NCI-H69 (cell line): Measurements from ENCODE around the gene TRIO.

Source experiments
- DNase-seq: peaks from one replicate; lab custom pipeline; 2025; lab: John Stamatoyannopoulos, UW

TRIO gene

DNA sequence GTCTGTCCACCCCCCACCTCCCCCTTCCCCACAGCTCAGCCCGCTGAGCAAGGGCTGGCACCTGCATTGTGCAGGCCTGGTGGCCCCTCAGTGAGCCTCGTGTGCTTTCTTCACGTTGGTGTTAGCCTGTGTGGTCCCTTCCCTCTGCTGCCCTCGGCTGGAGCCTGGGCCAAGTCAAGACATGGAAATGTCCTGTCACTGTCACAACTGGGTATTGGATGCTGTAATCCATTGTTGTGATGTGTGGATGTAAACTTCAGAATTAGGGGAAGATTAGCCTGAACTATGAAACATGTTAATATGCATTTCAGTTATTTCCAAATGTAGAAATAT lies 103.9 kb downstream of the TRIO start:
- DNase-seq = peak; percentile 24

DNA sequence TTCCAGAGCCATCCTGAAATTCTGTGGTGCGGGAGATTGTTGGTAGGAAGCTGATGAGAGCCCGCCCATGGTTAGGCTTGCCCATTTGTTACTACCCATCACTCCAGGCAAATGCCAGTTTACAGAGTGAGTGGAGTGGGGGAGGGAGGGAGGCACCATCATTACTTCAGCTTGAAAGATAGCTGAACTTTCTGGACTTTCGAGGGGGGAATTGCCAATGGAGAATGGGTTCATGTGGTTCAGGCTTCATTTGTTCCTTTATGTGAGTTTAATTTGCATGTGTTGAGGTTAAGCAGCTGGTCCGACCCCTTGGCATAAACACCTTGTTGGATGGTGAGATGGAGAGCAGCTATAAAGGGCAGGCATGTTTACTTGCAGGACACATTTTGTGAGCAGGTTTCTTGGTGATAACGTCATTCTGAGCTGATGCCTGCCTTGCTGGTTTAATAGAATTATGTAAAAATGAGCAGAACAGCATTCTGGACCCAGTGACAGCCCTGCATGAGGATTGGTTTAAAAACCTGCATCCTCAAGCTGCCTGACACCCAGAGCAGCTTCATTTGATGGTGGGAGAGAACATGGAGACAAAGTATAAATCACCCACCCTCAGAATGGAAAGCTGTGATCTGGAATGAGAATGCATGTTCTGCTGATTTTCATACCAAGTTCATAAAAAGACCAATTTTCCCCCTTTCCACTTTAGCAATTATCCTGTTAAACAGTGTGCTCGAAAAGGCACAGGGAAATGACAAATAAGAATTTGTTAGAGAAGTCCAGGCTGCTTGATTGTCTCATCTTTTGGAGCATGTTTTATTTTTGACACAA lies 106.3 kb downstream of the TRIO start:
- peak; percentile 54 for DNase-seq

DNA sequence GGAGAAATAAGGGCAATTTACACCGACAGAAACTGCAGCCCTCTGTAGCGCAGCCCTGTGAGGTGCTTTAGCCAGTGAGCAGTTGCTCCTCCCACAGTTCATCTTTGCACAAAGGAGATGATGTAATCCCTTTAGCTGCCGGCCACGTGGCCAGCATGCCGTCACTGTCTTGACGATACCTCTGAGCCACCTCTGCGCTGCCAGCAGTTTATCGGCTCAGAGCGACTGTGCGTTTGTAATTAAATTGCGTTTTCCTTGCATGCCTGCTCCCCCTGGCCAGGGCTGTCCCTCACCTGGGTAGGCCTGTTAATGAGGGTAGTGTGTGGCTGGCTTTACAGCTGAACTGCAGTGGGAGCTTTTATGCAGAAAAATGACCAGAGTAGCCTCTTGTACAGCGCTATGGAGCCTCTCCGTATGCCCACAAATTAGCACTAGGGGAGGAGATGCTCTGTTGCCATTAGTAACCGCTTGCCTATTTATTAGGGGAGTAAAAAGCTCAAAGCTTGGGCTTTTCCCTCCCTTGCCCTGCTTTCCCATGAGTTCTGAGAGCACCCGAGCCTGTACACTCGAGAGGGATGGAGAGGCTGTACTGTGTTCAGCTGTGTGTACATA lies 107.0 kb downstream of the TRIO start:
- DNase-seq = peak; percentile 97

DNA sequence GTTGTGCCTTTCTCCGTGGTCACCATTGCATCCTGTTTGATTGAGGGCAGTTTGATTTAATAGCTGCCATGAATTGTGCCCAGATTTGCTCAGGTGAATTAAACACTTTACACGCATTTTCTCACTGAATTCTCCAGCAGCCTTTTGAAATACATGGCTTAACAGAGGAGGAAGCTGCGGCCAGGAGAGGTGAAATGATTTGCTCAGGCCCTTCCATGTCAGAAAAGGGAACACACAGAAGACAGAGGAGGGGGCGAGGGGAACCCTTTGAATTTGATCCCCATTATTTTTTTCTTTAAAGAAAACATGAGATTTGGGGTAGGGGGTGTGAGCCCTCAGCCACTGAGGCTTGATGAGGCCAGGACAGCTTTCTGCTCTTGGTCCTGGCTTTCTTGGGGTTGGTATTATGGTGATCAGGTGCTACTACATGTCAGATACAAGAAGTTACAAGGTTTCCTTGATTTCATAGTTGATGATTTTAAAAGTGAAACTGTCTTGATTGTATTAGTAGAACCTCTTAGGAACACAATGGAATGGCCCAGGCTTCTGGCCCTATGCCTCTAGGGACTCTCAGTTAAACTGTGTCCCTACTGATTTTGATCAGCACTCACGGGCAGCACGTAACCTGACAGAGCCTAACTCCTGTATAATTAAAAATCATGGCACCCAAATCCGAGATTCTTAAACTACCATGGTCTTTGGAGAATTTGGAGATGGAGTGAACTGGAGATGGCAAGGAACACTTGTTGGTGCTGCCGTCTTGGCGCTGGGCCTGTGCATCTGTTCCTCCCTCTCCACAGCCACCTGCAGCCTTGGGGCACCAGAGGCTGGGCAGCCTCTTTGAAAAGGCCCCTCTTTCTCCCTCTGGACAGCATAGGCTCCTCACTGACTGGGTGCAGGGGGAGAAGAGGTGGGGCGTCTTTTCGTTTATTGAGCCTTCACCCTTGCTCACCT lies 107.9 kb downstream of the TRIO start:
- peak; percentile 82 for DNase-seq

DNA sequence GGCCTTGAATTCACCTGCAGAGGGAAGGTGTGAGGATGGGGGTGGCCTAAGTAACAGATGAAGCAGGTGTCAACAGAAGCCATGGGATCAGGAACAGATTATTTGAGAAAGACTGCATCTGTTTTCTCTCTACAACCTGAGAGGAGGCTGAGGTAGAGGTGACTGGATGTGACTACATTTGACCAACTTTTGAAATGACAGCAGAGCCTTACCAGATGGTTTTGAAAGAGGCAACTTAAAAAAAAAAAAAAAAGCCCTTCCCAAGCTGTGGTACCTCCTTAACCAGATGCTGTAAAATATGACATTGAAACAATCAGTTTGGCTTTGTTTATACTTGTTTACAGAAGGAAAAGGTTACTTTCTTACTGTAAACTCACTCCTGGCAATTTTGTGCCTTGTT lies 108.6 kb downstream of the TRIO start:
- no peak for DNase-seq

DNA sequence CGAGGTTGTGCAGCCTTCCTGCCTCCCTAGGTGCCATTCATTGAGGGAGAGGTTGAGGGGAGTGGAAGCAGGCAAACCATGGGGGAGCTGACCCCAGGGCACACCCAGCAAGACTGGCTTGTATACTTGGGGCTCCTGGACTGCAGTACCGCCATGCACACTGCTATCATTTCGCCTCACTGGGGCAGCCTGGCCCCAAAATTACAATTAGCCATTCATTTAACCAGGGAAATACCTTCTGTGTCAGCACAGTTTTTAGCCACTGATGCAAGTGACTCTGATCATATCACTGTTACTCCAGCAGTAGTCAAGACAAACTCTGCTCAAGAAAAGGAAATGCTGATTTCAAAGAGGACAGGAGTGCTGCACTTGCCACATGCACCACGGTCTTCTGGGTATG lies 109.7 kb downstream of the TRIO start:
- DNase-seq = peak; percentile 58

DNA sequence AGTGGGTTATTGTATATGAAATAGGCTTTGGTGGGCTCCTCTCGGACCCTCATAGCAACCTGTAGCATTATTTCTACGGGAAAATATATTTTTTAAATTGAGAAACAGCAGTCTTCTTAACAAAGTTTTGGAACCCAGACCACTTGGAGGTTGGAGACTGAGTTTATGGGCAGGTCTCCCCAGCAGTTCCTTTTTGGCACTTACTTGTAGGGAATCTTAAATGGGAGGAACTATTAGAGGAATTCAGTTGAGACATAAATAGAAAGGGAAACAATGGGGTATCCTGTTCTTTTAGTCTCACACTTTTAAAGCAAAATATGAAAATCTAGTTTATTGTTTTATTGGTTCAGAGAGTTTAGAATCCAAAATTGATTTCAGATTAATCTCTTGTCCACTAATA lies 111.5 kb downstream of the TRIO start:
- no peak for DNase-seq

DNA sequence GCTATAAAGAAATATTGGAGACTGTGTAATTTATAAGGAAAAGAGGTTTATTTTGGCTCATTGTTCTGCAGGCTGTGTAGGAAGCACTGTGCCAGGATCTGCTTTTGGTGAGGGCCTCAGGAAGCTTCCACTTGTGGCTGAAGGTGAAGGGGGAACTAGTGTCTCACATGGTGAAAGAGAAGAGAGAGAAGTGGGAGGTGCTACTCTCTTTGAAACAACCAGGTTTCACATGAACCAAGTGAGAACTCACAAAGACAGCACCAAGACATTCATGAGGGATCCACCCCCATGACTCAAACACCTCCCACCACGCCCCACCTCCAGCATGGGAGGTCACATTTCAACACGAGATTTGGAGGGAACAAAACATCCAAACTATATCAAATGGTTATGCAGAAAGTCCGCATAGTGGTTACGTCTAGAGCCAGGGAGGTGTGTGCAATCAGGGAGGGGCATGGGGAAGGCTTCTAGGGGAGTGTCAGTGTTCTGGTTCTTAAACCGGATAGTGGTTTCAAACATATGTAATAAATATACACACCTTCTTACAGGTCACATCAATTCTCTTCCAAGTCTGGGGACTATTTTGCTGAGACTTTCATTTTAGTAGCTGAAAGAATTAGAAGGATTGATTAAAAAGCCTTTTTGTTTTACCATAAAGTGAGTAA lies 113.0 kb downstream of the TRIO start:
- peak; percentile 34 for DNase-seq

DNA sequence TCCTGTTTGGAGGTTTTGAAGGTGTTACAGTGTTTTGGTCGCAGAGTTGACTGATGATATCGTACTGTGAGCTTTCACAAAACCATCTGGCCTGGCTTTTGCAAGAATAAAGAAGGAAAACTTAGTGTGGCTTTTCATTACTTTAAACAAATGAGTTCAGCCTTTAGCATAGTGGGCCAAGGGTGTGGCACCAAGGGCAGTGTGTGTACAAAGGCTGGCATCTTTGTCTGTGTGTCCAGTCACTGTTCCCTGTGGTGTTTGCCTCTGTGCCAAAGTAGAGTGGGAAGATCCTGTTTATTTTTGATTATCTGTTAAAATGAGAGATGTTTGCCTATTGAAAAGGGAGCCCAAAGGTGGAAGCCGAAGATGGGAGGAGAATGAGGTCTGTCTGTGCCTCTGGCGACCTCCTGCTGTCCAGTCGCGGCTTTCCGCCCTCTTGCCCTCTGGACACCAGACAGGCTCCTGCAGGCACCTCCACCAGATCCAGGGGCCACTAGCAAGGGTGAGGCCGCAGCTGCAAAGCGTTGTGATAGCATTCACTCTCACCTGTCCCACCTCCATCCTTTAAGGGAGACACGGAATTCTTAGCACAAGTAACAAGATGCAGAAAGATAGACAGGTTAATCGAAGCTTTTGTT lies 113.7 kb downstream of the TRIO start:
- DNase-seq = peak; percentile 81

DNA sequence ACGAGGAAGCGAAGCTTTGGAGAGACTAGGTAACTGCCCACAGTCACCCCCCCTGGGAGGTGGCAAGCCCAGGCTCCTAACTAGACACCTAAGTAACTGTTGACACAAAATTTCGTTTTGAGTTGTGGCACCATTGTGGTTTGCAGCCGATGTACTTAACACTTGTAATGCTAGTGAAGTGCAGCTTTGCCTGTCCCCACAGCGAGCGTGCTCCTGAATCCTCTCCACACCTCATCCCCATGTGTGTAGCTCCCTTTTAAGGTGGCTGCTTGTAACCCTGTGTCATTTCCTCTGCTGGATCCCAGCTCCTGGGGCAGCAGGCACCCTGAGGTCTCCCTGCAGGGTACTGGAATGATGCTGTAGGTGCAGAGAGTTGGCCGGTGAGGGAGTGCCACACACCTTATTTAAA lies 114.9 kb downstream of the TRIO start:
- peak; percentile 64 for DNase-seq

DNA sequence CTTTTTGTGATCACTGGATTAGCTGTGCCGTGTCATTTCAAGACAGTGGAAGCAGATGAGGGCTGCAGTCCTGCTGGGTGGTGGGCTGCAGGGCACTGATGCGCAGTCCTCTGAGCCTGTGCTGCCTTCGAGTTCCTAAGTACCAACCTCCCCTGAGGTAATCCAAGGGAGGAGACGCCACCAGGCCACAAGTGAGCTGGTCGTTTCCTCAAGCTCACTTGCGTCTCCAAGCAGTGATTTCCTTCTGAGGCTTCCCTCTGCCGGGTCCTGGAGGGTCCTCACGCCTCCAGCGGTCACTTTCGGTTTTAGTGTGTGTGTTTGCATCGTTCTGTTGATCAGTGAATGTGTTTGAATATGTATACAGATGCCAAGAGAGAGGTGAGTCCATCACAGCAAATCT lies 115.7 kb downstream of the TRIO start:
- peak; percentile 54 for DNase-seq

DNA sequence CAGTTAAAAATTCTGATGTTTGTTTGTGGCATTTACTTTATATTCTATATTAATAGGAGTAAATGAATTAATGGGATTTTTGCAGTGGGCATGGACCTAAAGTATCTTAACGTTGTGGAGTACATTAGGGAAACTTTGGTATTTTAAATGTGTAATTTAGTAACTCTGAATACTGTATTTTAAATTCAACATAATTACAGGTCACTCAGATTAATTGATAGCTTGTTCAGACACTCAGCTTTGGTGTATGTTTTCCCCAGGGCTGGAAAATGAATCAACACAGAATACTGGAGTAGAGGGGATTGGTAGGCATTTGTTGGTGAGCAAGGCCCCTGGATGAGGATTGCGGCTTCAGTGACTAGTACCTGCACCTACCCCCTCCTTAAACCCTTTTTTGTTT lies 117.5 kb downstream of the TRIO start:
- DNase-seq = peak; percentile 81

DNA sequence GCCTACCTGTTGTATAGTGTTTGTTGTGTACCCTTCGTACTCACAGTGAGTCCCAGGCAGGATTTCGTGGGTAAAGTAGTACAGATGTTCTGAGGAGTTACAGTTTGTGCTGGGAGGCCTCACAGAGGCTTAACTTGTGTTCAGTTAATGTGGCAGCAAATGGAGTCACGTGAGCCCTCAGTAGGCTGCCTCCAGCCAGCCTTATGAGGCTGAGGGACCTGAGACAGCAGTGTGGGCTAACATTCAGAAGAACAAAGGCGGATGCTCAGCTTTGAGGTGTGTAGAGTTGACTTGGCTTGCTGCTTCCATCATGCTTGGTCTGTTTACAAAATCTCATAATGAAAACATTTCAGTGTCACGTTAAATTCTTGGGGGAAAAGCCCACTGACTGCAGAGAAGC lies 118.1 kb downstream of the TRIO start:
- DNase-seq = peak; percentile 64

DNA sequence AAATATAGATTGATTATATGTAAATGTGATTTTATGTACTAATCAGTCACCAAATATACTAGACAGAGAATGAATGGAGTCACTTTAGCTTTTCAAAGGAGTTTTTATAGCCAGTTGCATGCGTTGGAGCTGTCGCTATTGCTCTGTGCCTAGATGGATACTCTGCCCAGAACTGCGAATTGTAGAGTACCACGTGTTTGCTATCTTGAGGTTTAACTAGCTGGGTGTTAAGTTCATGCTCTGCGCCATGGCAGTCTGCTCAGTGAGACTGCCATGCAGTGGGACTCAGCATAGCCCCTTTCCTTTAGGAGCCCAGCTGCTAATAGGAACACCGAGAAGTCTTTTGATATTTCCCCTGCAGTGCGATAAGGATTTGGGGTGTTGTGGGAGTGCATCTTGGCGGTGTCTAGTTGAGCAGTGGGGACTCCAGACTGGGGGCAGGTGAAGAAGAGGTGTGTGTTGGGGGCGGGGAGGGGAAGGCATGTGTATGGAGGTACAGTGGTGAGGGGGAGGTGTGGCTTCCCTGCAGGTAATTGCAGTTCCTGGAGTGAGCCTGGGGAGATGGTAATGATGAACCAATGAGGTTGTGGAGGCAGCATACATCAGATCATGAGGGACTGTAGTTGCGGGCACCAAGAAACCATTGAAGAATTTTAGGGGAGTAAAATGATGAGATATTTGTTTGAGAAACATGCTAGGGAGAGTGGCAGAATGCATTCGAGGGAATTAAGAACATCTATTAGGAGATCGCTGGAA lies 118.9 kb downstream of the TRIO start:
- peak; percentile 81 for DNase-seq

DNA sequence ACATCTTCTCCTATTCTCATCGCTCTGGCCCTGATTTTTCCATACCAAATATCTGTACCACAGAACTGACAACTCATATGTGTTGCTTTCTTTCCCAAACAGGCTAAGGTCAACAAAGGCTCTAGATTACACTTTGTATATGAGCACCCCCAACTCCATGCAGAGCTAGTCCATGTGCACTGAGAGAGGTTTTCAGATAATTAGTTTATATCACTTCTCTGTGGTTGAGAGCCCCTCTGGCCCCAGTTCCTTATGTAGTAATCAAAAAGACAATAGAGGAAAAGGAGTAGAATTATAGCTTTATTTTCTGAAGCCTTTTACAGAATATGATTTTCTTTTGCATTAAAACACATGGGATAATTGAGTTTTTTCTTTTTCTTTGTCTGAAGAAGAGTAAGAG lies 120.0 kb downstream of the TRIO start:
- DNase-seq = peak; percentile 45

DNA sequence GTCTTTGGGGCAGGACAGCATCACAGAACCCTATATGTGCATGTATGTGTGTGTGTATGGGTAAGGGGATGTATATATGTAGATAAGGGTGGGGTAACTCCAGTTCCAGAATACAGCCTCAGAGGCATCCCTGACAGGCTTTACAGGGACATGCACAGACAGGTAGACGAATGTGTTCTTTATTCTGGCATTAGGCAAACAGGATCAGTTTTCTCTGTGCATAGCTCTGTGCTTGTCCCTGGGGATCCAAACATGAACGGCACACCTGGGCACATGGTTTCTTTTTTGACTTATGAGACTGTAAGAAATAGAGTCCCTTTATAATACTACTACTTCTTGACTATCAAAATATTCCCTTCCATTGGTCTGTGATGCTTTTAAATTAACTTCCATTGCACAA lies 120.6 kb downstream of the TRIO start:
- peak; percentile 97 for DNase-seq

DNA sequence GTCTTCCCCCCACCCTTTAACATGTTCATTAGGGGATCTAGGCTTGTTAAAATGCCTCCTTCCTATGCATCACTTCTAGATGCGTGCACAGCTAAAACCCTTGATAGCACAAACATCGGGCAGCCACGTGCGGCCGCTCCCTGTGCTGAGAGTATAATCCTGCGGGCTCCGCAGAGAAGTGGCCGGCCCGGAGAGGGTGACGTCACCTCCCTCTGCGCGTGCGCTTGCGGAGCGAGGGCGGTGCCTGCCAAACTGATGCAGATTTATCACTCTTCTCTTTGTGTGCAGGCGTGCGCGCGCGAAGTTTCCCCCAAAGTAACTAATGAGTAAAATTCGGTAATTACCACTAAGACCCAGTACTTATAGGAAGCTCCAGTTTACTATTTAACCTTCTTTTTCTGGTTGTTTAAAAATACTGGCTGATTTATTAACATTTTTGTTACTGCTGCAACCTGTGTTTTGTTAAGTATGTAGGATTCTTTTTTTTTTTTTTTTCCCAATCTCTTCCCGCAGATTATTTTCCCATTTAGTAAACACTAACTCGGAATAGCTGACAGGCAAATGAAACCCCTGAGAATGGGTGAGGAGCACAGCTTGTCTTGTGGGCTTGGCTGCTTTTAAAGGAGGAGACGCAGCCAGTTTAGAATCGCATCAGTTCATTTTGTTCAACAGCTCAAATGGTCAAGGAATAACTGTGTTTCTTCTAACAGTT lies 121.6 kb downstream of the TRIO start:
- DNase-seq = peak; percentile 99

DNA sequence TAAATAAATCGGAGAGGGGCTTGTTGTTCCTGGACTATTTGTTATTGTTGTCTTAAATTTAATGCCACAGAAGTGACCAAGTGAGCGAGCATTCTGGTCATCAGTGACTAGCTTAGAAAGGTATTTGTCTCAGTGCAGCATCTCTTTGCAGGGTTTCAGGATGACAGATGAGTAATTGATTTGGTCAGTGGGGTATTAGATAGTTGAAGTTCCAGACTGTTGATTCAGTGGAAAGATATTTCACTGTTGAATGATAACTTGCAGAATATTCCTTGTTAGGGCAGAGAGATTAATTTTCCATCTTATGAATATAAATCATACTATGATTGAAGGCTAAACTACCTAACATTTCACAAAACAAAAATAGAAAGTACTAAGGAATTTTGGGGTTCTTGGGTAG lies 122.4 kb downstream of the TRIO start:
- peak; percentile 31 for DNase-seq

DNA sequence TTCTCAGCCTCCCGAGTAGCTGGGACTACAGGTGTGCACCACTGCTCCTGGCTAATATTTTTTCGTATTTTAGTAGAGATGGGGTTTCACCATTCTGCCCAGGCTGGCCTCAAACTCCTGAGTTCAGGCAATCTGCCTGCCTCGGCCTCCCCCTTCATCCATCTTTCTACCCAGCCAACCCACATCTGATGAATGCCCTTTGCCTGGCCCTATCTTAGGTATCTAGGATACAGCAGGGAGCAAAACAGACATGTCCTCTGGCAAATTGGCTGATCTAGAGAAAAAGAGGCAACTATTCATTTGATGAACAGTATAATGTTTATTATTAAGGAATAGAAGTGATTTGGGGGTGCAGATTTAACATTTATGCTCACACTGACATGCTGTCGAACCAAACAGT lies 123.0 kb downstream of the TRIO start:
- peak; percentile 45 for DNase-seq

DNA sequence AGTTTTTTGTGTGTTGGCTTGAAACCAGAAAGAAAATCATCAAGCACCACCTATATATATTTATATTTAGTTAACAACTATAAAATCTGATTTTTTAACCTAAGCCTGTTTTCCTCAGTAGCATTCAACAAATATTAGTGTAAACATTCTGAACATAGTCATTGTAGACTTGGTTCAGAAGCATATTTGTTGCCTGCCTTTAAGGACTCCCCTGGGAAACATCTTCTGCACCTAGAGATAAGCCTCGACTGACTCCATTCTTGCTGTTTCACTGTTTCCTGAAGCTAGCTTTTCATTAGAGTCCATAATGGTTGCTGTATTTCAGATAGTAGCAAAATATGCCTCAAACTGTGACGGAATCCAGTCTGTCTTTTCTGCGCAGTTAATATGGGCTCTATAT lies 123.5 kb downstream of the TRIO start:
- DNase-seq = peak; percentile 58
